ENCODE results near the gene S100A14. TPM values are rescaled to one million over a fixed set of nuclear protein-coding genes. Genes with fewer than 3 reads are reported as not detected.

Gene S100A14
- total and polyA plus RNA-seq, 2 of the 13 experiments (the other 11 are each of a cell fraction or from before 2014, with no cell fraction given): 1.4 to 7.7 TPM

DNA sequence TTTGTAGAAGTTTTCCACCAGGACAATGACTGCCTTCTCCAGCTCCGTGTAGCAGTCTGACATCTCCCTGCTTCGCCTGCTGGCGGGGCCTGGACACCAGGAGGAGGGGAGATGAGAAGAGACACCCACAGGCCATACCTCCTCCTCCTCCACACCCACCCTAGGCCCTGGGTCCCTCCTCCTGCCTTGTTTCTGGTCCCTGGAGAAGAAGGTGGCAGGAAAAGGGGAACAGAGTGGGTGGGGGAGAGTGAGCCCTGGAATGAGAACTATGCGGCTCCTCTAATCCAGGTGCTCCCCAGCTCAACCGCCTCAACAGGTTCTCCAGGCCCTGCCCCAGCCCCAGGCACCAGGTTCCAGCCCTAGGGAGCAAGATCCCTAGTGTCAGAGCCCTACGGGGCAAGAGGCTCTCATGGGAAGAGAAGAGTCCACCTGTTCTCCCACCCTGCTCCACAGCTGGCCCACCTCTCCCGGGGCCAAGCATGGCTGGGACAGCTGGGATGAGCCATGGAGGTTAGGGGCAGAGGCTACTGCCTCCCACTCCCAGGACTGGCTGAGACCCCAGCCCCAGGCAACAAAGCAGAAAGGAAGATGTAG is 7.9 kb downstream of the S100A14 start (continued):
- TF ChIP-seq ZNF510 (CRISPR knock-in tag; IDR thresholded peaks at IDR 0.05; ENCODE audit: low read depth): no peak
- TF ChIP-seq ZNF772 (CRISPR knock-in tag; IDR thresholded peaks at IDR 0.05): no peak
- TF ChIP-seq, protein P1, sequence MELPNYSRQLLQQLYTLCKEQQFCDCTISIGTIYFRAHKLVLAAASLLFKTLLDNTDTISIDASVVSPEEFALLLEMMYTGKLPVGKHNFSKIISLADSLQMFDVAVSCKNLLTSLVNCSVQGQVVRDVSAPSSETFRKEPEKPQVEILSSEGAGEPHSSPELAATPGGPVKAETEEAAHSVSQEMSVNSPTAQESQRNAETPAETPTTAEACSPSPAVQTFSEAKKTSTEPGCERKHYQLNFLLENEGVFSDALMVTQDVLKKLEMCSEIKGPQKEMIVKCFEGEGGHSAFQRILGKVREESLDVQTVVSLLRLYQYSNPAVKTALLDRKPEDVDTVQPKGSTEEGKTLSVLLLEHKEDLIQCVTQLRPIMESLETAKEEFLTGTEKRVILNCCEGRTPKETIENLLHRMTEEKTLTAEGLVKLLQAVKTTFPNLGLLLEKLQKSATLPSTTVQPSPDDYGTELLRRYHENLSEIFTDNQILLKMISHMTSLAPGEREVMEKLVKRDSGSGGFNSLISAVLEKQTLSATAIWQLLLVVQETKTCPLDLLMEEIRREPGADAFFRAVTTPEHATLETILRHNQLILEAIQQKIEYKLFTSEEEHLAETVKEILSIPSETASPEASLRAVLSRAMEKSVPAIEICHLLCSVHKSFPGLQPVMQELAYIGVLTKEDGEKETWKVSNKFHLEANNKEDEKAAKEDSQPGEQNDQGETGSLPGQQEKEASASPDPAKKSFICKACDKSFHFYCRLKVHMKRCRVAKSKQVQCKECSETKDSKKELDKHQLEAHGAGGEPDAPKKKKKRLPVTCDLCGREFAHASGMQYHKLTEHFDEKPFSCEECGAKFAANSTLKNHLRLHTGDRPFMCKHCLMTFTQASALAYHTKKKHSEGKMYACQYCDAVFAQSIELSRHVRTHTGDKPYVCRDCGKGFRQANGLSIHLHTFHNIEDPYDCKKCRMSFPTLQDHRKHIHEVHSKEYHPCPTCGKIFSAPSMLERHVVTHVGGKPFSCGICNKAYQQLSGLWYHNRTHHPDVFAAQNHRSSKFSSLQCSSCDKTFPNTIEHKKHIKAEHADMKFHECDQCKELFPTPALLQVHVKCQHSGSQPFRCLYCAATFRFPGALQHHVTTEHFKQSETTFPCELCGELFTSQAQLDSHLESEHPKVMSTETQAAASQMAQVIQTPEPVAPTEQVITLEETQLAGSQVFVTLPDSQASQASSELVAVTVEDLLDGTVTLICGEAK (IDR thresholded peaks at IDR 0.05): no peak
- TF ChIP-seq, protein P1 (CRISPR knock-in tag; IDR thresholded peaks at IDR 0.05): no peak
- no peak for TF ChIP-seq ZNF251 (CRISPR knock-in tag; IDR thresholded peaks at IDR 0.05)
- no peak for TF ChIP-seq JUND (CRISPR knock-in tag; IDR thresholded peaks at IDR 0.05)
- no peak for TF ChIP-seq STAG1 (CRISPR knock-in tag; IDR thresholded peaks at IDR 0.05)
- TF ChIP-seq GLI4 (CRISPR knock-in tag; IDR thresholded peaks at IDR 0.05; ENCODE audit: borderline replicate concordance): no peak
- no peak for TF ChIP-seq JUNB (CRISPR knock-in tag; IDR thresholded peaks at IDR 0.05; ENCODE audit: borderline replicate concordance)
- TF ChIP-seq, protein P2, sequence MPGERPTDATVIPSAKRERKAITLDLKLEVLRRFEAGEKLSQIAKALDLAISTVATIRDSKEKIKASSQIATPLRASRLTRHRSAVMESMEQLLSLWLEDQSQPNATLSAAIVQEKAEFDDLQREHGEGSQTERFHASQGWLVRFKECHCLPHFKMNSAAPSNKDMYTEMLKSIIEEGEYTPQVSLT (CRISPR knock-in tag; IDR thresholded peaks at IDR 0.05; ENCODE audit: borderline replicate concordance, low read depth): no peak
- peak; percentile 19; the same call in 1 of the 2 replicates for TF ChIP-seq RBFOX2 (IDR thresholded peaks at IDR 0.05; ENCODE audit: low read depth, low read length)
- TF ChIP-seq PLRG1 (conservative IDR thresholded peaks at IDR 0.05): no peak
- no peak for TF ChIP-seq RARG (CRISPR knock-in tag; IDR thresholded peaks at IDR 0.05; ENCODE audit: low read depth)
- 0 out of 2 replicates have a peak, but pooled peaks have one; percentile 73 for TF ChIP-seq CAMTA2 (CRISPR knock-in tag; IDR thresholded peaks at IDR 0.05; ENCODE audit: borderline replicate concordance)
- TF ChIP-seq ZNF34 (CRISPR knock-in tag; IDR thresholded peaks at IDR 0.05; ENCODE audit: borderline replicate concordance): no peak
- no peak for TF ChIP-seq ZNF7 (CRISPR knock-in tag; IDR thresholded peaks at IDR 0.05)
- TF ChIP-seq ZFAT (CRISPR knock-in tag; conservative IDR thresholded peaks at IDR 0.05): no peak
- no peak for TF ChIP-seq SMAD3 (CRISPR knock-in tag; IDR thresholded peaks at IDR 0.05)
- TF ChIP-seq POGZ (CRISPR knock-in tag; IDR thresholded peaks at IDR 0.05): peak; percentile 48
- no peak for TF ChIP-seq NFE2L2 (IDR thresholded peaks at IDR 0.05; ENCODE audit: low read length)
- no peak for TF ChIP-seq GABPA (IDR thresholded peaks at IDR 0.05; ENCODE audit: low read depth, low read length)
- no peak for TF ChIP-seq GABPA (CRISPR knock-in tag; IDR thresholded peaks at IDR 0.05; ENCODE audit: low read depth)

Data from HepG2 (cell line).